Measurements from ENCODE around the gene UHRF1.
"Not testable (repeated sequence)": the region's sequence is repeated elsewhere in the genome, so short reads cannot be mapped to it uniquely, and the experiment has no call there.

UHRF1 gene

DNA sequence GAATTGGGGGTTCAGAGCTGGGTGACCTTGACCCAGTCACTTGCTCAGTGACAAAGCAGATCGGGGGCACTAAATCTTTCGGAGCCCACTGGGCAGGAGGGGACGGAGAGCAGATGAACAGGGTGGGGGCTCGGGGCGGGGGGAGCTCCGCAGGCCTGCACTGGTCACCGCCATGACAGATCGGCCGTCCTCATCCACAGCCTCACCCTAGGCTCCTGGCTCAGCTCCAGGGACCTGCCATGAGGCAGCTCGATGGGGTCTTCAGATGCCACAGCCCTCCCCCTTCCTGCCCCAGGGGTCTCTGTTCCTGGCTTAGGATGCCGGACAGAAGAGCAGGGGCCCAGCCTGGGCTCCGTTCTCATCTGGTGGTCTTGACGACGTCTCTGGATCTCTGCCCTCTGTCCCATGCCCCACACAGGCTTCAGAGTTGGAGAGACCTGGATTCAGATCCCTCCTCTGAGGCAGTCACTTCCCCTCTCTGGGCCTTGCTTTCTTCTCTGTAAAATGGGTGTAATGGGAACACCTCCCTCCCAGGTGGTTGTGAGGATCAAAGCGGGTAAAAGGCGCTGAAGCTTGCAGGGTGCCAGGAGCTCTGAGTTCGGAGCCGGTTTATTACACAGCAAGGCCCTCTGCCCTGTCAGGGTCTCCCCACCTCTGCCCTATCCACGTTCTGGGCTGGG is 62.7 kb downstream of the UHRF1 start:
- no peak for DNase-seq (ENCODE audit: low read depth in 2 of 2)

DNA sequence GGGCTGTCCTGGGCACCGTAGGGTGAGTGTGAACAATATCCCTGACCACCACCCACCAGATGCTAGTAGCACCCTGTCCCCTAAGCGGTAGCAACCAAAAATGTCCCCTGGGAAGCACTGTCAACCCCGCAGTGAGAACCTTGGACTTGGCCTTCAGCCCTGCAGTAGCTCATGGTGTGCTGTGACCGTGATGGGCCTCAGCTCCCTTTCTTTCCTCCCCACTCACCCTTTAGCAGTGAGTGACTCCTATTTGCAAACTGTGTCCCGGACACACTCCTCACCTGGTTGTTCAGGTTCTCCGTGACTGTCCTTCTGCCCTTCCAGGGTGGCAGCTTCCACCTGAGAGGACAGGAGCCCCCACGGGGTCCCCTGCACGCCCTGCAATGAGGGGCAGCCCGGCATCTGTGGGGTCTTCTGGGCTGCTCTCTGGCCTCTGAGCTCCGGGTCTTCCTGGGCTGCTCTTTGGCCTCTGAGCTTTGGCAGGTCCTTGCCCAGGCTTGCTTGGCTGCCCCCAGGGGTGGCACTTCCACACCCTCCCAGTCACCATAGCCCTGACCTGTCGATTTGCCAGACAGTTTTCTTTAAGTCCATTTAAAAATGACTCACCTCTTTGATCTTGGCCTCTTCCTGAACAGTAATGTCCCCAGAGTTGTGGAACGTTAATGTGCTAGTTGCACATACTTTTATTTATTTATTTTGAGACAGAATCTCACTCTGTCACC is 63.4 kb downstream of the UHRF1 start:
- no peak for DNase-seq (ENCODE audit: low read depth in 2 of 2)

DNA sequence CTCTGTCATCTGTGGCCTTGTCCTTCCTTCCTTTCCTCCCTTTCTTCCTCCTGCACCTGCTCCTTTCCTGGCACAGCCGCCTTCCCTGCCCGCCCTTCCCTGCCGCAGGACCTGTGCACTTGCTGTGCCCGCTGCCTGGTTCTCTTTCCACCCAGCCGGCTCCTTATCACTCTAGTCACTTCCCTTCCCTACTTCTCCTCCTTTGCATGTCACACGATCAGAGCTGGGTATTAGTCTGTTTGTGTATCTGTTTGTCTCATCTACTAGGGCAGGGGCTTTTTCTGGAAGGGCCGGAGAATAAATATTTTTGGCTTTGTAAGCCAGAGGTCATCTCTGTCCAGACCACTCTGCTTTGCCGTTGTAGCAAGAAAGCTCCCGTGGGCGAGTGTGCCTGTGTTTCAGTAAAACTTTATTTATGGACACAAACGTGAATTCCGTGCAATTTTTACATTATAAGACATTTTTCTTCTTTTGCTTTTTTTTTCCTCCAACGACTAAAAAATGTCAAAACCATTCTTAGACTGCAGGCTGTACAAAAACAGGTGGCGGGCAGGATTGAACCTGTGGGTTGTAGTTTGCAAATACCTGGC is 65.7 kb downstream of the UHRF1 start:
- no peak for DNase-seq (ENCODE audit: low read depth in 2 of 2)

DNA sequence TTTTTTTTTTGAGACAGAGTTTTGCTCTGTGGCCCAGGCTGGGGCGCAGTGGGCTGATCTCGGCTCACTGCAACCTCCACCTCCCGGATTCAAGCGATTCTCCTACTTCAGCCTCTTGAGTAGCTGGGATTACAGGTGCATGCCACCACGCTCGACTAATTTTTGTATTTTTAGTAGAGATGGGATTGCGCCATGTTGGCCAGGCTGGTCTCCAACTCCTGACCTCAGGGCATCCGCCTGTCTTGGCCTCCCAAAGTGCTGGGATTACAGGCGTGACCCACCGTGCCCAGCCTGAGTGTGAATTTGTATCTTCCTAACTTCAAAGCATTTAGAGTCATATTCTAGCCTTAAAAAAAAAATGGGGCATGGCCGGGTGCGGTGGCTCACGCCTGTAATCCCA is 66.3 kb downstream of the UHRF1 start:
- not testable (repeated sequence) for DNase-seq (ENCODE audit: low read depth in 2 of 2)

DNA sequence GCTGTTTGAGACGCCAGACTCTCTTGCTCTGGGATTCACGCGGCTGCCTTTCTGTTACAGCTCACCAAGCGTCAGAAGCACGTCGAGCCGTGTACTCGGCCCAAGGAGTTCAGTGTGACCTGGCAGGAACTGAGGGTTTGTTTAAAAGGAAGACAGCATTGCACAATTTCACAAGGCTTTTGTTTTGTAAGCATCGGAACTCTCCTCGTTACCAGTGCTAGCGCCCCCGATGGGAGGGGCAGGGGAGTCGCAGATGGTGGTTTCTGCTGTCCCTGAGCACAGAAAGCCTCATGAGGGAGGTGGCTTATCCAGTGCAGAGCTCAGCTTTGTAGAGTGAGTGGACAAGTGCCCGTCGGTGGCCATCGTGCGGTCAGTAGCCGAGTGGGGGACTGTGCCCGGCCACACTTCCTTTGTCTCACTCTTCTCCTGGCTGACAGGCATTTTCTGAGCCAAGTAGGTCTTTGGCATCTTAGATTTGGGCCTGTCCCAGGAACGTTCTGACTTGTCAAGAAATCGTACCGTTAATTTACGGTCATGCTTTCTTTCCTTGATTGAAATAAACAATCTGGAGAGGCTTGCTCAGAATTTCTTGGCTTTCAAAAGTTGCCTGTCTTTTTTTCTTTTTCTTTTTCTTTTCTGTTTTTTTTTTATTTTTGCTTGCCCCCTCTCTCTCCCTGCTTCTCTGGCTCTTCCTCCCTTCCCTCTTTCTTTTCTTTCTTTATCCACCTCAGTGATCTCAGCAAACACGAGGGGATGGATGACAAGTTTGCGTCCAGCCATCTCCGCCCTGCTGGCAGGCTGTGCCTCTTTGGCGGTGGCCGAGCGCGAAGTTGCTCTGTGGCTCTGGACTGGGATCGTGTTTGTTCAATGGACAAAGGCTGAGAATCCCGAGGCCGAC is 67.3 kb downstream of the UHRF1 start:
- DNase-seq (ENCODE audit: low read depth in 2 of 2) = no peak

DNA sequence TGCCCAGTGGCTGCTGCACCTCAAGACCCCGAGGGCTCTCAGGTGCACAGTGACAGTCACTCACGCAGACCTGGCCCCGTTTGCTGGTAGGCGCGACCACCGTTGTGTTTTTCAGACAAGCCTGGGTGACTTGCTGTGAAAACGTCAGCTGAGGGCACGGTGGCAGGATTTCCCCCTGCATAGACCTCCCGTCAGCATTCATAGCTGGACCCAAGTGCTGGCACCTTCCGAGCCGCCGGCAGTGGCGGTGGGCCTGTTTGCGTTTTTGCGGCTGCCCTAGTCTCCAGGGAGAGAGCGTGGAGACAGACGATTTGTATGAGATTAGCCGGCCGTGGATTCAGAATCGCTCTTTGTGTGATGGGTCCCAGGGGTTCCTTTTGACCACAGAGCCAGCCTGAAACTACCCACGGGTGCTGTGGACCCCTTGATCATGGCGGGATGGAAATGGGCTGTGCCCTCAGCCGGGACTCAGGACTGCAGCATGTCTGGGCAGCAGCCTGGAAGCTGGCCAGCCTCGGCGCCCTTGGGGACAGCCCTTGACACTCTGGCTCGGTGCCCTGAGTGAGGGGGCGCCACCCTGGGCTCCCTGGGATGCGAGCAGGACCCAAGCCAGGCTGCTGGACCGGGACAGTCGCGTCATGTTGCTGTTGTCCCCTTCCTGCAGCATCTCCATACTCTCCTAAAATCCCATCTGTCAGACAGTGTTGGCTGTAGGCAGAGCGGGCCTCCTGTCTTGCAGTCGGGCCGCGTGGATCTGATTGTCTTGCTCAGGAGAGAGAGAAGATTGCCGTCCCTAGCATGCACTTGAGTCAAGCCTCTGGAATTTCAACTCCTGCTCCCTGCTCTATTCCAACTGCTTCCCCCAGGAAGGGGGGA is 68.2 kb downstream of the UHRF1 start:
- no peak for DNase-seq (ENCODE audit: low read depth in 2 of 2)

DNA sequence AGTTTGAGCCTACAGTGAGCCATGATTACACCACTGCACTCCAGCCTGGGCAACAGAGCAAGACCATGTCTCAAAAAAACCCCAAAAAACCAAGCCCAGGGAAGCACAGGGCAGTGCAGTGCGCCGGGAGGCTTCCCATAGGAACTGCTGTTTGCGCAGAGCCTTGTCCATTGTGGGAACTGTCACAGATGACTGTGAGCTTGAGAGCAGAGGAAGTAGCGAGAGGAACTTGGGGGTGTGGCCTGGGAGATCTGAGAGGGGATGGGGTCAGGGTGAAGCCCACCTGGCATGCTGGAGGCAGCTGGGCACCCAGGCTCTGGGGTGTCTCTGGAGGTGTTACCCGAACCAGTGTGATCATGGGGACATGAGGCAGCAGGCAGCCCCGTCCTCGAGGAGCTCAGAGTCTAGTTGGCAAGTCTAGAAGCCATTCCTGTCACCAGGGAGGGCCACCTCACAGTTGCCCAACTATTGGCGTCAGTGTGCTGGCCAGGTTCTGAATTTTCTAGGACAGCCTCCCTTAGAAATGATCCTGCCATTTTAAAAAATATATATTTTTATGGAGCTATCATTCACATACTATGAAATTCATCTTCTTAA is 70.0 kb downstream of the UHRF1 start:
- DNase-seq (ENCODE audit: low read depth in 2 of 2) = no peak

DNA sequence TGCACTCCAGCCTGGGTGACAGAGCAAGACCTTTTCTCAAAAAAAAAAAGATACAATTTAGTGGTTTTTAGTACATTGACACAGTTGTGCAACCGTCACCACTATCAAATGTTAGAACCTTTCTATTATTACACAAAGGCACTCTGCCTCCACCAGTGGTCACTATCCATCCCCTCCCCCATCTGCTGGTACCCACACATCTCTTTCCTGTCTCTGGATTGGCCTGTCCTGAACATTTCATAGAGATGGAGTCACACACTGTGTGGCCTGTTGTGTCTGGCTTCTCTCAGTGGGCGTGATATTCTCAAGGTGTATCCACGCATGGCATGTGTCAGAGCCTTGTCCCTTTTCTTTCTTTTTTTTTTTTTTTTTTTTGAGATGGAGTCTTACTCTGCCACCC is 70.8 kb downstream of the UHRF1 start:
- DNase-seq (ENCODE audit: low read depth in 2 of 2) = no peak

DNA sequence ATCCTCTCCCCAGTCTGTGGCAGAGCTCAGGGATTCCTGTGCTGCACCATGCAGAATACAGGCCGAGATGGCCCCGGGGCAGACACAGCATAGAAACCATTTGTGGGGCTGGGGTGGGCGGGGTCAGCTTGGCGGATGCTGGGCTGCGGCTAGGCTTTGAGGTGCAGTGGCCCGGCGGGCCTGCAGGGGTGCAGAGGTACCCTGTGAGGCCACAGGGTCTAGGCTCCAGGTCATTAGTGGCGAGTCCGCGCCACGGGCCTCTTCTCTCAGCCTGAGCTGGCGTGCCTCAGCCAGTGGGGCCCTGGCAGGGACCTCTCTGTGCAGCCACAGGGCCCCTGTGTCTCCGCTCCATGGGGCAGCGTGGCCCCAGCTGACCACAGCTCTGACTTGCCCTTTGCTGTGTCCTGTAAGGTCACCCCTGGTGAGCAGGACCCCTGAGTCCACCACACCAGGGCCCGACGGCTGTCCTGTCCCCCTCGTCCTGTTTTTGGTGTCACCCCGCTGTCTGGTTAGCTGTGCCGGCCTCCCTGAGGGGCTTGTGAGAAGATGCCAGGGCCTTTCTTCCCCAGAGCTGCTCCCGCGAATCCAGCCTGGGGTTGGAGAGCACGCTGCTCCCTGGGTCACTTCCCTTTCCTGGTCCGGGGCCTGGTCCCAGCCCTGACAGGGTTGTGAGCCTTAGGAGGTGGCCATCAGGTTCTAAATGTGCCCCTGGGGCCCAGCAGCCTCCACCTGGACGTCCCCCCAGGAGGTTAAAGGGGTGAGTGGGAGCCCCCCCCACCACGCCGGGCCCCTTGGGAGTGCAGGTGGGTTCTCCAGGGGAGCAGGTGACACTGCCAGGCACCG is 71.8 kb downstream of the UHRF1 start:
- no peak for DNase-seq (ENCODE audit: low read depth in 2 of 2)

DNA sequence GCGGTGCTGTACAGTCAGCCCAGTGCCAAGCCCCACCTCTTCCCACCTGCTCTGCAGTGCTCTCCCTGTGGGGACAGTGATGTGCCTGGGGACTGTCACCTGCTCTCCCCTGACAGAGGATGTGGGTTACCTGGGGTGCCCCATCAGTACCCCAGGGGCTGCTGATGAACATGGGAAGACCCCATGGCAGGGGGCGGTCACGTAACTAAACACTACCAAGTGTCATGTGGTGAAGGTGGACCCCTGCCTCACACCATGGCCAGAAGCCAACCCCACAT is 72.3 kb downstream of the UHRF1 start:
- no peak for DNase-seq (ENCODE audit: low read depth in 2 of 2)

DNA sequence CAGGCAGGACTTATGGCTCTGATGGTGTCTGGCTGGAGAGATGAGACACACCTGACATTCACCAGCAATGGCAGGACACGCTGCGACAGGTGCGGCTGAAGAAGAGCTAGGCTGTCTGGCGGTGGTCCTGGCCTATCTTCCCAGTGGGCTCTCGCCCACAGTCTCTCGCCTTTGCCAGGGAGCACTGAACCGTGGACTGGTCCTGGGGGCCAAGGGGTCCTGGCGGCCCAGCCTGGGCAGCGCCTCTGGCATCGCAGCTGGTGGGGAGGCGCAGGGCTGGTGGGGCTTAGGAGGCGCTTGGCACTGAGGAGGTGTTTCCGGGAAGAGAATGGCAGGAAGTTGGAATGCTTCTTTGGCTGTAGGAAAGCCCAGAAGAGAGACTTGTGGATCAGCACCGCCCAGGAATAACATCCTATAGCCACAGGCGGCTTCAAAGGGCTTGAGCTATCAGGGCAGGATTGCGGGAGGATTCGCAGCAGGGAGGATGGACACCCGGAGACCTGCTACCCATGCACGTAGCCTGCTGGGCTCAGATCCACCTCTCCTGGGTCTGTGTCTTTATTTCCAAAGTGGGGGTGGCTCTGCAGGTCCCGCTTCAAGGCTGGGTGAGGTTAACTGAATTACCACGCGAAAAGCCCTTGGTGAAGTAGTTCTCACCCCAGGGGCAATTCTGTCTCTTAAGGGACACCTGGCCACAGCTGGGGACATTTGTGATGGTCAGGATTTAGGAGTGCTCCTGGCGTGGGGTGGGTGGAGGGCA is 74.2 kb downstream of the UHRF1 start:
- DNase-seq (ENCODE audit: low read depth in 2 of 2) = no peak

DNA sequence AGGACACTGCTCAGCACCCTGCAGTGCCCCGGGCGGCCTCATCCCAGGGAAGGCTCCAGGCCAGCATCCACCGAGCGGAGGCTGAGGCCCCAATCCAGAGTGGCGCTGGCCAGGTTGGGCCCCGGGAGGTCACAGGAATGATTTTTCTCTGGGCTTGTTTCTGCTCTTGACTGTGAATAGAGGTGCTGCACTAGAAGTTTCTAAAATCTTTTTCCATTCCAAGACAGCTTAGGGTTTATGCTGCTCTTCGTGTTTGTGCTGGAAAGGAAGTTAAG is 74.7 kb downstream of the UHRF1 start:
- DNase-seq (ENCODE audit: low read depth in 2 of 2) = no peak

DNA sequence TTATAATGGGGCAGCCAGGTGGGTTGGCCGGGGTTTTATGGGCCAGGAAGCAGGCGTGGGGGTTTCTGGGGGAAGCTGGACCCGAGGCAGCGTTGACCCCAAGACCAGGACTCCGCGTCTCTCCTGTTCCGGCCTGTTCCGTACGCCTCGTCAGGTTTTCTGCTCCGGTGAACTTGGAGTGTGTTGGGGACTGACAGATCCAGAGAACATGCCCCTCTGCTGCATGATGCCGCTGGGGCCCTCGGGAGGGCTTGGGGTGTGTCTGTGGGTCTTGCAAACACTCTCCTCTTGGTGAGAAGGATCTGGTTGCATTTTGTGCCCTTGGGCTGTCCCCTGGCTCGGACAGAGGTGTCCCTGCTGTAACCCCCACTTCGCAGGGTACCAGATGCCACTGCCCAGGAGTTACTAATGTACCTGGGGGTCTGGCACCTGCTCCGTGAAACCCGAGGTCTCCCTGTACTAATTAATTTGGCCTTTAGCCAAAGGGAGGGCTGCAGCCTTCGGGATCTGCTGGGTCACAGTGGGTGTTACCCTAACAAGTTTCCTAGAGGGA is 75.2 kb downstream of the UHRF1 start:
- DNase-seq (ENCODE audit: low read depth in 2 of 2) = no peak

DNA sequence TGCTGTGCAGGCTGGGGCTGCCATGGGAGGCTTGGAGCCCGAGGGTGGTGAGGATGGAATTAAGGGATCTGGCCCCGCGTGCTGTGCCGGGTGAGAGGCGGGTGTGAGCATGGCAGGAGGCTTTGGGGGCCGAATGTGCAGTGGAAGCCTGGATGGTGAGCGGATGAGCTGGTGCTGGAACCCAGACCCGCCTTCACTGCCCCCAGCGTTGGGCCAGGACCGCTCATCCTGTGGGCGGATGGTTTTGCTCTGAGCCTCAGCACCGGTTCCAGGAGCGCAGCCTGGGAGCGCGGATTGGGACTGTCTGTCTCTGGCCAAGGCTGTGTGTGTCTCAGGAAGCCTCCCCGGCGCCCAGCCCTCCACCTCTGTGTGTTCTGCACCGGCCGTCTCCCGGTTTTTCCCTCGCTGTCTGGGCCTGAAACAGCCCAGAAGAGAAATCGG is 76.3 kb downstream of the UHRF1 start:
- no peak for DNase-seq (ENCODE audit: low read depth in 2 of 2)

DNA sequence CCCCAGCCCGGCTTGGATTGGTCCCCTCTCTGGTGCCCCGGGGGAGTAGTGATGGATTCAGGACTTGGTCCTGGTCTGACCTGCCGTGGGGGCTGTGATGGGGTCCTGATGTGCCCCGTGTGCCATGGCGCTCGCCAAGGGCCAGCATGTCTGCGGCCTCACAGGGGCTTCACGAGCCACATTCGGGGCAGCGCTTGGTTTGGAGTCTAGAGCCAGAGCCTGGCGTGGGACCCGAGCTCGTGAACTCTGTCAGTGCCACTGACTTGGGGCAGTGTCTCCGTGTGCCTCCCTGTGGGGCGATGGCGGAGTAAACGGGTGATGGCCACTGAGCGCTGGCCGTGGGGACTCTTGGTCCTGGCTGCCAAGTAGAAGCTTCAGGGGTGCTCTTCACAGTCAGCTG is 76.8 kb downstream of the UHRF1 start:
- DNase-seq (ENCODE audit: low read depth in 2 of 2) = no peak

DNA sequence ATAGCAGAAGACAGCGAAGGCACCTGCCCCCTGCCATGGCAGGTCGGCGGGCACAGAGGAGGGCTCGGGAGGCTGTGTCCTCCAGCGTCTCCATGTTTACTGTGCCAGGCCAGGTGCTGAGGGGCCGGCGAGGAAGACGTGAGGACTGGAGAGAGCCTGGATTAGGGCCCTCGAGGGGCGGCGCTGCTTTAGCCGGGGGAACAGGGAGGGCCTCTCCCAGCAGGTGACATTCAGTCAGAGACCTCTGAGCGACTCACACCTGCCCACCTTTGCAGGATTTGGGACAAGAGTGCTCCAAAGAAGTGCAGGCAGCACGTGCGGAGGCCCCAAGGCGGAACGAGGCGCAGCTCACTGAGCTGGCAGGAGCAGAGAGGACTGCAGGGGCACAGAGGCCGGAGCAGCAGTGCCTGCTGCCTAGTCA is 77.2 kb downstream of the UHRF1 start:
- DNase-seq (ENCODE audit: low read depth in 2 of 2) = no peak

DNA sequence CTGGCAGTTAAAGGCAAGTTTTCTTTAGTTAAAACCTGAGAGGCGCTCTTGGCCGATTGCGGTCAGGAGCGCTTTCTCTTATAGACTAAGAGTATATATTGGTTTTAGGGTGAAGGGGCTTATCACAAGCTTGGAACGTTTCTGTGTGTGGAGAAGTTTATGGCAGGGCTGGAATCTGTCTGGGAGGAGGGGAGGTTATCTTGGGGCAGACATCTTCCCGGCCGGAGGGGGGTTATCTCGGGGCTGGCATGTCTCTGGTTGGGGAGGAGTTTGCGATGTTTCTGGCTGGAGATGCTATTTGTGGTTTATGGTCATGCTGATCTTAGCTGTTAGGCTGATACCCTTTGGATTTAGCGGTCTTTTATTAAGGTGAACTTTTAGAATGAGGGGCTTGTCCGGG is 78.0 kb downstream of the UHRF1 start:
- DNase-seq (ENCODE audit: low read depth in 2 of 2) = no peak

DNA sequence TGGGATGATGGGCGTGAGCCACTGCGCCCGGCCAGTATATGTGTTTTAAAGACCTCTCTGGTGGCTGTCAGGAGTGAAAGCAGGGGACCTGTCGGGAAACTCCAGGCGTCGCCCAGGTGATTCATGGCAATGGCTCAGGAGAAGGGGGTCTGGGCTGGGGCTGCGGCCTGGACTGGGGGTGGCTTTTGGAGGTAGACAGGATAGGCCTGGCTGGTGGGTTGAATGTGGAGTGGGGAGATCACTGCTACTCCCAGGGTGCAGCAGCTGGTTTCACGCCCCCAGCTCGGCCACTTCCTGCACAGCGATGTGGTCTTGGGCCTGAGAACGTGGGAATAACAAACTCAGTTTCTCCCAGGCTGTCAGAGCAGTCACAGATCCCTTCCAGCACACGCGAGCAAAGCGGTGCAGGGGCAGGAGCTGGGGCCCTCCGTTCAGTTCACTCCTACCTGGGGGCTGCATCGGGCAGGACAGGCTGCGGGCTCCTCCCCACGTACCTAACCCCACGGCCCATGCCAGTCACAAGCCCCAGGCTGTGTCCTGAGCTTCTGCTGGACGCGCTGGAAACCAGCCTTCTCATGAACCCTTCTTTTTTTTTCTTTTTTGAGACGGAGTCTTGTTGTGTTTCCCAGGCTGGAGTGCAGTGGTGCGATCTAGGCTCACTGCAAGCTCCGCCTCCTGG is 78.5 kb downstream of the UHRF1 start:
- DNase-seq (ENCODE audit: low read depth in 2 of 2) = no peak

DNA sequence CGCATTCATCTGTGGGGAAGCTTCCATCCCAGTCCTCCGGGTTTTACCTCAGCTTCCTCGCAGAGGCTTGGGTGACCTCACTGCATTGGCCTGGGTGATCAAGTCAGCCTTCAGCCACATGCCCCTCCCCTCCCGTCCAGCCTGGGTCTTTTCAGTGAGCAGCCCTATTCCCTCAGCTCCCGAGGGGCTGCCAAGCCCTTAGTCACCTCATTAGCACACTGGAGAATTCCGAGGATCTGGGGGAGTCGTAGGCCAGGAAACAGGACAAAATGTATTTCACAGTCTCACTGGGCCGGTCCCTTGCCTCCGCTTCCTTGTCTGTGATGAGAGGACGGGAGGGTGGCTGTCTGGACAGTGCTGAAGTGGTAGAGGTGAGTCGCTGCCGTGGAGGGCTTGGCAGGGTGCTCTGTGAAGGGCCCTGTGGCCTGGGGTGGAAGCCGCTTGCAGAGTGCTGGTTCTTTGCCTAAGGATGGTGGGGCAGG is 79.5 kb downstream of the UHRF1 start:
- DNase-seq (ENCODE audit: low read depth in 2 of 2) = no peak
